H1 (cell line): ENCODE measurements around the gene KLHDC7A. TPM values are rescaled to one million over a fixed set of nuclear protein-coding genes. Genes with fewer than 3 reads are reported as not detected.

ENCODE experiments used
- ASH2L ChIP-seq: fragments of 200-600, 300-600 bp; sonication (generic); IDR thresholded peaks from one replicate; pipeline ENCODE4 v1.7.1; 2017; ENCODE audit warnings: low read length
- BACH1 ChIP-seq: IDR thresholded peaks from 2 replicates; pipeline ENCODE4 v1.6.1; 2012; ENCODE audit warnings: low read length, improper control_type of control experiment
- CBX5 ChIP-seq: fragments of 300-800, 300-1000 bp; sonication (generic); IDR thresholded peaks from 2 replicates; pipeline ENCODE4 v1.7.1; 2016; ENCODE audit warnings: antibody characterized with exemption, low read length, low read depth
- CBX8 ChIP-seq: fragments of 300-800, 300-1000 bp; sonication (generic); IDR thresholded peaks from 2 replicates; pipeline ENCODE4 v1.7.1; 2016; ENCODE audit warnings: low read depth, low read length, borderline replicate concordance
- CHD7 ChIP-seq: fragments of 300-600 bp; sonication (generic); IDR thresholded peaks from 2 replicates; pipeline ENCODE4 v1.7.1; 2012; ENCODE audit warnings: low read length, moderate library complexity, mild to moderate bottlenecking, inconsistent platforms; ENCODE audit not compliant: insufficient replicate concordance
- E2F6 ChIP-seq: IDR thresholded peaks from 2 replicates; pipeline ENCODE4 v1.6.1; 2012; ENCODE audit warnings: inconsistent platforms
- EZH2 ChIP-seq: fragments of 200-600 bp; sonication (generic); IDR thresholded peaks from 2 replicates; pipeline ENCODE4 v1.7.1; 2012; ENCODE audit warnings: low read depth, mild to moderate bottlenecking, moderate library complexity, low read length, inconsistent platforms; ENCODE audit not compliant: severe bottlenecking
- NRF1 ChIP-seq: IDR thresholded peaks from 2 replicates; pipeline ENCODE4 v1.6.1; 2011; ENCODE audit warnings: mild to moderate bottlenecking, low read depth, low read length, improper control_type of control experiment
- RNF2 ChIP-seq: fragments of 200-900, 300-1000 bp; sonication (generic); IDR thresholded peaks from 2 replicates; pipeline ENCODE4 v1.7.1; 2016; ENCODE audit warnings: borderline replicate concordance, low read depth, mild to moderate bottlenecking, antibody characterized with exemption, low read length; ENCODE audit not compliant: poor library complexity, severe bottlenecking; ENCODE audit errors: missing control alignments
- USF2 ChIP-seq: IDR thresholded peaks from 2 replicates; pipeline ENCODE4 v1.6.1; 2011; ENCODE audit warnings: low read length, improper control_type of control experiment
- polyA plus RNA-seq, 7 experiments: library from polyadenylated mRNA; depleted of rRNA in 3 of 7; stranded (reverse) in 5 of 7; unstranded in 2 of 7; fragments of >200 nt in 5 of 7; fragments of 200-250 nt in 2 of 7; gene quantifications; 1 replicate in 5 of 7; 2 replicates in 1 of 7; 4 replicates in 1 of 7; pipeline versions ENCODE4 v1.2.1 to v1.2.3, GENCODE V29; 2011 to 2013; ENCODE audit warnings: missing spikeins in 2 of 7, mixed read lengths in 2 of 7
- total RNA-seq: library from RNA; stranded (reverse); fragmentation: NEBNext Ultra II Directional; extraction: Animal tissue kit (Norgen Biotek cat#: 25700); gene quantifications from 2 replicates; pipeline ENCODE4 v1.2.1, GENCODE V29; 2021

Gene KLHDC7A
- total and polyA plus RNA-seq, 2 of the 8 experiments (the other 6 are each of a cell fraction or from before 2014, with no cell fraction given): 3.9 to 18.9 TPM

- TF ChIP-seq CHD7 (no peak), CBX8 (no peak), EZH2 (no peak), E2F6 (no peak), RNF2 (no peak), USF2 (no peak), ASH2L (no peak), NRF1 (no peak), BACH1 (no peak), CBX5 (no peak)
These were observed 35.7 kb downstream of the KLHDC7A start (continued) for GRCh38 chr1:18516473-18516872.
